ENCODE measurements around the gene KCNQ4.
A peak's percentile ranks its signal among the peaks of the same experiment; 100 is the strongest.

The KCNQ4 gene

GRCh38 chr1:40847023-40847745, 63.6 kb downstream of the KCNQ4 start:
- Histone ChIP-seq H3F3A (ENCODE audit: control insufficient read depth, insufficient read depth) (no peaks in the 10 kb centered on the region), H3K27me3 (ENCODE audit: control insufficient read depth, low read length) (peaks cover 3% of the 10 kb centered on the region; the same call in 1 of the 2 replicates), H3K36me3 (ENCODE audit: control insufficient read depth, low read length) (no peaks in the 10 kb centered on the region), H3K4me3 (ENCODE audit: low read length) (no peak overlapping the region), H3K4me2 (ENCODE audit: low read length) (no peak overlapping the region), H3K4me1 (ENCODE audit: control insufficient read depth, low read length) (peaks cover 4% of the 10 kb centered on the region; the same call in 1 of the 2 replicates), H3K27ac (ENCODE audit: low read depth, low read length) (no peak overlapping the region), H3K9me2 (replicated peaks; ENCODE audit: control insufficient read depth, low read length) (no peaks in the 10 kb centered on the region), H3K9me3 (ENCODE audit: control insufficient read depth, insufficient read depth, low read length) (no peaks in the 10 kb centered on the region), H3K79me2 (ENCODE audit: control insufficient read depth, low read length) (no peaks in the 10 kb centered on the region), H4K20me1 (ENCODE audit: control insufficient read depth, insufficient read depth, low read depth, low read length) (no peaks in the 10 kb centered on the region)
- no peak for TF ChIP-seq EZH2phosphoT487 (IDR thresholded peaks at IDR 0.05; ENCODE audit: borderline replicate concordance, low read length)
- TF ChIP-seq, protein P1, sequence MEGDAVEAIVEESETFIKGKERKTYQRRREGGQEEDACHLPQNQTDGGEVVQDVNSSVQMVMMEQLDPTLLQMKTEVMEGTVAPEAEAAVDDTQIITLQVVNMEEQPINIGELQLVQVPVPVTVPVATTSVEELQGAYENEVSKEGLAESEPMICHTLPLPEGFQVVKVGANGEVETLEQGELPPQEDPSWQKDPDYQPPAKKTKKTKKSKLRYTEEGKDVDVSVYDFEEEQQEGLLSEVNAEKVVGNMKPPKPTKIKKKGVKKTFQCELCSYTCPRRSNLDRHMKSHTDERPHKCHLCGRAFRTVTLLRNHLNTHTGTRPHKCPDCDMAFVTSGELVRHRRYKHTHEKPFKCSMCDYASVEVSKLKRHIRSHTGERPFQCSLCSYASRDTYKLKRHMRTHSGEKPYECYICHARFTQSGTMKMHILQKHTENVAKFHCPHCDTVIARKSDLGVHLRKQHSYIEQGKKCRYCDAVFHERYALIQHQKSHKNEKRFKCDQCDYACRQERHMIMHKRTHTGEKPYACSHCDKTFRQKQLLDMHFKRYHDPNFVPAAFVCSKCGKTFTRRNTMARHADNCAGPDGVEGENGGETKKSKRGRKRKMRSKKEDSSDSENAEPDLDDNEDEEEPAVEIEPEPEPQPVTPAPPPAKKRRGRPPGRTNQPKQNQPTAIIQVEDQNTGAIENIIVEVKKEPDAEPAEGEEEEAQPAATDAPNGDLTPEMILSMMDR (IDR thresholded peaks at IDR 0.05; ENCODE audit: low read depth, low read length, poor library complexity, severe bottlenecking) = no peak

DNA sequence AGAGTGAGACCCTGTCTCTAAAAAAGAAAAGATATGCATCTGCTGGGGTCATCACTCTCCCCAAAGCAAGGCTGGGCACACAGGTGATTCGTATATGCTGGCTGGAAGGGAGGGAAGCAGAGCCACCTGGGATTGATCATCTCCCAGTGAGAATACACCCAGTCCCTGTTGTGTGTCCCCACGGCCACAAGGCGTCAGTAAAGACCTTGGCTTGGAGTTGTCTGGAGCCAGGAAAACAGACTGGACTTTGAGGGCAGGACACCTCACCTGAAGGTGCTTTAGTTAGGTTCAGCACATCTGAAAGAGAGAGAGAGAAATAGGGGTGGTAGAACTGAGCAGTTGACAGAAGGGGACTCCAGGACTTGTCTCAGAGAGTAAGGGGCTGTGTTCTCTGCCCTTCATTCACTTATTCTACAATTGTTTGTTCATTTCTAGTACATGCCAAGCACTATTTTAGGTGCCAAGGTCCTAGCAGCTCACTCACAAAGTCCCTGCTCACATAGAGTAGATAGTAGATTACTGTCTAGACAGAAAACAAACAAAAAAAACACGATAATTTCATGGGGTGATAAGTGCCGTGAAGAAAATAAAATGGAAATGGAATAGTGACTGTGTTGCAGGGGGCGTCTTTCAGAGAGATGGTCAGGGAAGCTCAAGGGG, 65.1 kb downstream of the KCNQ4 start:
- H3K4me1 ChIP-seq (ENCODE audit: control insufficient read depth, low read length) = peaks cover 4% of the 10 kb centered on the region; the same call in 1 of the 2 replicates
- H3K9me2 ChIP-seq (replicated peaks; ENCODE audit: control insufficient read depth, low read length) = no peaks in the 10 kb centered on the region

DNA sequence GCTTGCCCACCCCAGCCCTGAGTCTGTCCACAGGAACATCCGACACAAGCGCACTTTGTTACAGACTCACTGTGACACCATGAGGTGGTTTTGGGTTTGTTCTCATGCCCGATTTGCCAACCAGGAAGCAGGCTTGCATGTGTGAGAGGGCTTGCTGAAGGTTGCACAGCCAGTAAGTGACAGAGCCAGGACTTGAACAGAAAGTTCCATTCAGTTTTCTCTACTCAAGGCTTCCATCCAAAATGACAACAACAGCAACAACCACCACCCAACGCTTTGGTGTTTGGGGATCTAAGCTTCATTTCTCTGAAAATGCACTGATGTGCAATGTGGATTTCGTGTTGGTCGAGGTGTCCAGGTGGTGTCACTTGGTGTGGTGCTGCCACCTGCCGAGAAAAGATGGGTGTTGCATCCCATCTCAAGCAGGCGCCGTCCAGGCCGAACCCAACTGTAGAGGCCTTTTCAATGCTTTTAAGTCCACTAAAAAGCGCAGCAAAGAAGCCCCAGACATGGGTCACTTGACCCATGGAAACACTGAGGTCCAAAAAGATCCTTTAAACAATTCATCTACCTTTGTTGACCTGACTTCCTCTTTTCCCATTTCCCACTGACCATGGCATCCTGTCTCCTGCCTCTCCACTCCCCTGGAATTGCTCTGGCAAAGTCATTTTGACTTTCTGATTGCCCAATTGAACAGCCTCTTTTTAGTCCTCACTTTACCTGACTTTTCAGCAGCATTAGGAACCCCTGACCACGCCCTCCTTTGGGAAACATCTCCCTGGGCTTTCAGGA, 66.4 kb downstream of the KCNQ4 start:
- no peaks in the 10 kb centered on the region for H3K9me3 ChIP-seq (ENCODE audit: control insufficient read depth, insufficient read depth, low read length)
- H3K4me3 ChIP-seq (ENCODE audit: low read length) = no peak overlapping the region
- TF ChIP-seq, protein P1 (IDR thresholded peaks at IDR 0.05; ENCODE audit: low read depth, low read length, poor library complexity, severe bottlenecking) = peak; percentile 76
- no peak for TF ChIP-seq EZH2phosphoT487 (IDR thresholded peaks at IDR 0.05; ENCODE audit: borderline replicate concordance, low read length)
- H4K20me1 ChIP-seq (ENCODE audit: control insufficient read depth, insufficient read depth, low read depth, low read length) = no peaks in the 10 kb centered on the region
- H3K27ac ChIP-seq (ENCODE audit: low read depth, low read length) = no peak overlapping the region
- no peaks in the 10 kb centered on the region for H3K79me2 ChIP-seq (ENCODE audit: control insufficient read depth, low read length)
- H3K9me2 ChIP-seq (replicated peaks; ENCODE audit: control insufficient read depth, low read length) = no peaks in the 10 kb centered on the region
- peak overlapping the region; percentile 11 for H3K4me2 ChIP-seq (ENCODE audit: low read length)
- peaks cover 3% of the 10 kb centered on the region; the same call in 1 of the 2 replicates for H3K27me3 ChIP-seq (ENCODE audit: control insufficient read depth, low read length)
- H3F3A ChIP-seq (ENCODE audit: control insufficient read depth, insufficient read depth) = no peaks in the 10 kb centered on the region
- H3K4me1 ChIP-seq (ENCODE audit: control insufficient read depth, low read length) = peaks cover 4% of the 10 kb centered on the region; the same call in 1 of the 2 replicates
- no peaks in the 10 kb centered on the region for H3K36me3 ChIP-seq (ENCODE audit: control insufficient read depth, low read length)

More for the DNA sequence above, 65.1 kb downstream of the KCNQ4 start:
- H3K9me3 ChIP-seq (ENCODE audit: control insufficient read depth, insufficient read depth, low read length) = no peaks in the 10 kb centered on the region
- no peaks in the 10 kb centered on the region for H3F3A ChIP-seq (ENCODE audit: control insufficient read depth, insufficient read depth)
- H3K27me3 ChIP-seq (ENCODE audit: control insufficient read depth, low read length) = peaks cover 3% of the 10 kb centered on the region; the same call in 1 of the 2 replicates
- no peak overlapping the region for H3K27ac ChIP-seq (ENCODE audit: low read depth, low read length)
- H3K79me2 ChIP-seq (ENCODE audit: control insufficient read depth, low read length) = no peaks in the 10 kb centered on the region
- TF ChIP-seq, protein P1 (IDR thresholded peaks at IDR 0.05; ENCODE audit: low read depth, low read length, poor library complexity, severe bottlenecking) = peak; percentile 86
- TF ChIP-seq EZH2phosphoT487 (IDR thresholded peaks at IDR 0.05; ENCODE audit: borderline replicate concordance, low read length) = no peak
- no peak overlapping the region for H3K4me3 ChIP-seq (ENCODE audit: low read length)
- H4K20me1 ChIP-seq (ENCODE audit: control insufficient read depth, insufficient read depth, low read depth, low read length) = no peaks in the 10 kb centered on the region
- no peaks in the 10 kb centered on the region for H3K36me3 ChIP-seq (ENCODE audit: control insufficient read depth, low read length)
- H3K4me2 ChIP-seq (ENCODE audit: low read length) = no peak overlapping the region

All from DOHH2 (cell line).